Activated CD4-positive, alpha-beta T cell treated with anti-CD3 and anti-CD28 coated beads, Interleukin-2, amount 50 U/mL, for 4 hours (primary cell): ENCODE measurements around the gene ABCC4.

ENCODE experiments used
- DNase-seq, 2 experiments: peaks; one replicate each; pipeline ENCODE4 v3.0.0-alpha.2; 2020

ABCC4 gene, protein sequence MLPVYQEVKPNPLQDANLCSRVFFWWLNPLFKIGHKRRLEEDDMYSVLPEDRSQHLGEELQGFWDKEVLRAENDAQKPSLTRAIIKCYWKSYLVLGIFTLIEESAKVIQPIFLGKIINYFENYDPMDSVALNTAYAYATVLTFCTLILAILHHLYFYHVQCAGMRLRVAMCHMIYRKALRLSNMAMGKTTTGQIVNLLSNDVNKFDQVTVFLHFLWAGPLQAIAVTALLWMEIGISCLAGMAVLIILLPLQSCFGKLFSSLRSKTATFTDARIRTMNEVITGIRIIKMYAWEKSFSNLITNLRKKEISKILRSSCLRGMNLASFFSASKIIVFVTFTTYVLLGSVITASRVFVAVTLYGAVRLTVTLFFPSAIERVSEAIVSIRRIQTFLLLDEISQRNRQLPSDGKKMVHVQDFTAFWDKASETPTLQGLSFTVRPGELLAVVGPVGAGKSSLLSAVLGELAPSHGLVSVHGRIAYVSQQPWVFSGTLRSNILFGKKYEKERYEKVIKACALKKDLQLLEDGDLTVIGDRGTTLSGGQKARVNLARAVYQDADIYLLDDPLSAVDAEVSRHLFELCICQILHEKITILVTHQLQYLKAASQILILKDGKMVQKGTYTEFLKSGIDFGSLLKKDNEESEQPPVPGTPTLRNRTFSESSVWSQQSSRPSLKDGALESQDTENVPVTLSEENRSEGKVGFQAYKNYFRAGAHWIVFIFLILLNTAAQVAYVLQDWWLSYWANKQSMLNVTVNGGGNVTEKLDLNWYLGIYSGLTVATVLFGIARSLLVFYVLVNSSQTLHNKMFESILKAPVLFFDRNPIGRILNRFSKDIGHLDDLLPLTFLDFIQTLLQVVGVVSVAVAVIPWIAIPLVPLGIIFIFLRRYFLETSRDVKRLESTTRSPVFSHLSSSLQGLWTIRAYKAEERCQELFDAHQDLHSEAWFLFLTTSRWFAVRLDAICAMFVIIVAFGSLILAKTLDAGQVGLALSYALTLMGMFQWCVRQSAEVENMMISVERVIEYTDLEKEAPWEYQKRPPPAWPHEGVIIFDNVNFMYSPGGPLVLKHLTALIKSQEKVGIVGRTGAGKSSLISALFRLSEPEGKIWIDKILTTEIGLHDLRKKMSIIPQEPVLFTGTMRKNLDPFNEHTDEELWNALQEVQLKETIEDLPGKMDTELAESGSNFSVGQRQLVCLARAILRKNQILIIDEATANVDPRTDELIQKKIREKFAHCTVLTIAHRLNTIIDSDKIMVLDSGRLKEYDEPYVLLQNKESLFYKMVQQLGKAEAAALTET (N-terminal part only)

GRCh38 chr13:95301183-95301967 lies at the start of gene ABCC4:
TSS of gene ABCC4 (minus strand) at chr13:95301451. CDS start at chr13:95301314, 137 bp downstream.
- peak; percentile 33 to 46 for DNase-seq

- DNase-seq = no peak
Observed at GRCh38 chr13:95349267-95349666, 48.0 kb upstream of the ABCC4 start.

- no peak for DNase-seq
Observed at GRCh38 chr13:95343944-95344343, 42.7 kb upstream of the ABCC4 start.

DNA sequence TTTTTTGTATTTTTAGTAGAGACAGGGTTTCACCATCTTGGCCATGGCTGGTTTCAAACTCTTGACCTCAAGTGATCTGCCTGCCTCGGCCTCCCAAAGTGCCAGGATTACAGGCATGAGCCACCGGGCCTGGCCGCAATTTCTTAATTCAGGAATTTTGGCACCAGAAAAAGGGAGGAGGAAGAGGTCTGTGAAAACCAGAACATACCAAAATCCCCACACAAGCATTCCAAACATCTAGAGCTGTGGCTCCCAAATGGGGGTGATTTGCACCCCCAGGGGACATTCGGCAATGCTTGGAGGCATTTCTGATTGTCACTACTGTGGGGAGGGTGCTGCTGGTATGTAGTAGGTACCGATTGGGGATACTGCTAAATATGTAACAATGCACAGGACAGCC lies 40.2 kb upstream of the ABCC4 start:
- no peak for DNase-seq

DNA sequence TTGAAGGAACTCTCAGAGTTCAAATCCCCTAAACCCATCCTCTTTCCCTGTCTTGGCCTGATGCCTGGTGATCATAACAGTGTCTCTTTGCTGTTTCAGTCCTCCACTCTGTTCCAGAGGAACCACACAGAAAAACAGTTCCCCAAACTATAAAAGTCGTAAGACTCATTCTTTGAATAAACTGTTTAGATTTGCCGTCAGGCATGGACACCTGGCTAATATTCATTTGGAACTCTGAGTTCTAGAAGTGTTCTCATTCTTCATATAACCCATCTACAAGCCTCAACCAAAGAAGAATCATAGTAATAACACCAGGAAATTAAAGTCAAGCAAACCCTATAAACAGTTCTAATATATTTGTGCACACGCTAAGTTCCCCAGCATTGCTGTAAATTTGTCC lies 37.7 kb upstream of the ABCC4 start:
- no peak for DNase-seq

DNA sequence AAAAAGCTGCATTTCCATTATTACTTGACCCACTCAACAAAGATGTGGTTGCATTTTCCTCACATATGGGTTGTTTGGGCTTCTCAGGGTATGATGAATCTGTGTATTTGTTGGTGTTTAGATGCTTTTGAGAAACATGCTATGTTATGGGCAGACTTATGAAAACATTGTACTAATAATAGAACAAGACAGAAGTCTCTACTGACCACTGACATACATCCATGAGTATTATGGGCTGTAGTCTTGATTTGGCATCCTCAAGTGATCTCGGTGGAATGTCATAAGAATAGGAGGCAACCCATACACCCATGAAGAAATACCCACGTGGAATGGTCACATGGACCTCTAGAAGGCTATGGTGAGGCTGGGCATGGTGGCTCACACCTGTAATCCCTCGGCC lies 36.3 kb upstream of the ABCC4 start:
- DNase-seq = no peak

GRCh38 chr13:95335667-95336066 lies 34.4 kb upstream of the ABCC4 start:
- no peak for DNase-seq

- DNase-seq = no peak
Observed at GRCh38 chr13:95328386-95328785, 27.1 kb upstream of the ABCC4 start.

DNA sequence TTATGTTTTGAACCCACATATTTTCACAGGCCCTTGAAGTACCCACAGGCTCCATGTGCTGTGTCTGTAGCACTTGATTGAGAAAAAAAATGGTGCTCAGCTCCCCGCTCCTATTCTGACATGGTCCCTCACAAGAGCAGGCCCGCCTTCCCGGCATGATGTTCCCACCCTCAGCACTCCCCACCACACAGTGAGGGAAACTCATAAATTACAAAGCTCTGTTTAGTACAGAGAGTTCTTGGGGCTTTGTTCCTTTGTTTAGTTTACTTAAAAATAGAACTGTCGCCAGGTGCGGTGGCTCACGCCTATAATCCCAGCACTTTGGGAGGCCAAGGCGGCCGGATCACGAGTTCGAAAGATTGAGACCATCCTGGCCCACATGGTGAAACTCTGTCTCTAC lies 25.9 kb upstream of the ABCC4 start:
- no peak for DNase-seq

GRCh38 chr13:95326695-95327094 lies 25.4 kb upstream of the ABCC4 start:
- DNase-seq = no peak

DNA sequence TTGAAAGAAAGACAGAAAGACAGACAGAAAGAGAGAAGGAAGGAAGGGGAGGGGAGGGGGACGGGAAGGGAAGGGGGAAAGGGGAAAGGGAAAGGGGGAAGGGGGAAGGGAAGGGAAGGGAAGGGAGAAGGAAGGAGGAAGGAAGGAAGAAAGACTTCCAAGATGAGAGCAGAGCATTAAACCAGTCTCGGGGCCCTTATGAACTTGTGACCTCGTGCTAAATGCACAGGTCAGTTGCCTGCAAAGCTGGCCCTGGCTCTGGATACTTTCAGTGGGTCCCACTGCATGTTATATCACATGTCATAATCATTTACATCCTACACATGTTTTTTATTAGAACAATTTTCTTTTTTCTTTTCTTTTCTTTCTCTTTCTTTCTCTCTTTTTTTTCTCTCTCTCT lies 24.2 kb upstream of the ABCC4 start:
- no peak for DNase-seq

DNA sequence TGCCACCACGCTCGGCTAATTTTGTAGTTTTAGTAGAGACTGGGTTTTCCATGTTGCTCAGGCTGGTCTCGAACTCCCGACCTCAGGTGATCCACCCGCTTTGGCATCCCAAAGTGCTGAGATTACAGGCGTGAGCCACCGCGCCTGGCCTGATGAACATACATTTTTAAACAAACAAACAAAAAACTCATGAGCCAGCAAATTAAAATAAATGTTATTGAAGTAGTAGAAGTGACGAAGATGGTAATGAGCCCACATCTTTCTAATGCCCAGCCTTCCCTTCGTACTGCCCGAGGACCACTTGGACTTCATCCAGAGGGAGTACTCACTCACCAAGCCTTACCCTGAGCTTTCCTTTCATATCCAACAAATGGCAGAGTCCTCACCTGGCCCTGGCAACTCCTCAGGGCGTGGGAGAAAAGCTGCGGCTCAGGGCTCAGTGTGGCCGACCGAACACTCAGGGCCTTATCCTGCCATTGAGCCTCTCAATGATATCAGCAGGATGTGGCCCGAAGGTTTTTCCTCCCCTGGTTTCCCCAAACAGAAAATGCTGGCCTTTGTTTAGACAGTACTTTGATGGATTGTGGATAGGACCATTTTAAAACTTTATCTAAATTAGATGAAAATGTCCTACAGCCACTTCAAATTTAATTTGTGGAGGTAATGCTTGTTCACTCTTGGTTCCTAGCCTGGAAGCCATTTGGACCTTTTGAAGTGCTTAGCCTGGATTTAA lies 22.8 kb upstream of the ABCC4 start:
- DNase-seq = no peak

DNA sequence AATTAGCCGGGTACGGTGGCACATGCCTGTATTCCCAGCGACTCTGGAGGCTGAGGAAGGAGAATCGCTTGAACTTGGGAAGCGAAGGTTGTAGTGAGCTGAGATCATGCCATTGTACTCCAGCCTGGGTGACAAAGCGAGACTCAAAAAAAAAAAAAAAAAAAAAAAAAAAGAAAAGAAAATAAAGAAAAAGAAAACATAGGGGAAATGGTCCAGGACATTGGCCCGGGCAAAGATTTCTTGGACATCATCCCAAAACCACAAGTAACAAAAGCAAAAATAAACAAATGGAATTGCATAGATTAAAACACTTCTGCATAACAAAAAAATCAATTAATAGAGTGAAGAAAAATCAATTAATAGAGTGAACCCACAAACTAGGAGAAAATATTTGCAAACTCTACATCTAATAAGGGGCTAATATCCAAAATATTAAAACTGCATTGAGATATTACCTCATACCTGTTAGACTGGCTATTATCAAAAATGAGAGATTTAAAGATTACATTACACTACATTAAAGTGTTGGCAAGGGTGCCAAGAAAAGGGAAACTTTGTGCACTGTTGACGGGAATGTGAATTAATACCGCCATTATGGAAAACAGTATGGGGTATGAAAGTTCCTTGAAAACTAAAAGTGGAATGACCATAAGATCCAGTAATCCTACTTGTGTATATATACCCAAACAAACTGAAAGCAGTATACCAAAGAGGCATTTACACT lies 18.5 kb upstream of the ABCC4 start:
- DNase-seq = no peak

- no peak for DNase-seq
Observed at GRCh38 chr13:95317039-95317989, 16.1 kb upstream of the ABCC4 start.

DNA sequence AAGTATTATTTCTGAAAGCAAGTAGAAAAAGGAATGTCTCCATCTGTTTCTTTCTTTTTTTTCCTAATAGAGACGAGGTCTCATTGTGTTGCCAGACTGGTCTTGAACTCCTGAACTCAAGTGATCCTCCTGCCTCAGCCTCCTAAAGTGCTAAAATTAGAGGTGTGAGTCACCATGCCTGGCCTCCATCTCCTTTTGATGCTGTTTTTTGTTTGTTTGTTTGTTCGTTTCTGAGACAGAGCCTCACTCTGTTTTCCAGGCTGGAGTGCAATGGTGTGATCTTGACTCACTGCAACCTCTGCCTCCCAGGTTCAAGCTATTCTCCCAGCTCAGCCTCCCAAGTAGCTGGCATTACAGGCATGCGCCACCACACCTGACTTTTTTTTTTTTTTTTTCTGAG lies 14.5 kb upstream of the ABCC4 start:
- DNase-seq = no peak

DNA sequence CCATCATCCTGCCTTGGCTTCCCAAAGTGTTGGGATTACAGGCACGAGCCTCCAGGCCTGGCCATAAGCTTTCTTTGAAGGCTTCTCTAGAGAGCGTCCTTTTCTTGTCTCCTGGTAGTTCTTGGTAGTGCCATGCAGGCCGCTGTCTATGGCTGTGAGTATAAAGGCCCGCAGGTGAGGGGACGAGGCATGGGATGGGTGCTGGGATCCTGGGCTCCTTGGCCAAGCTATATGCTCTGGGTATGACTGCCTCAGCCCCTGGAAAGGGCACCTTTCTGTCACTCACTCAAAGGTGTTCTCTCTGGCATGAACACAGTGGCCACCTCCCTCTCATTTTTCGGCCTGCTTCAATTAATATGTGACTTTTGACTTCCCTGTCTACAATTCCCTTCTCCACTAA lies 6.3 kb upstream of the ABCC4 start:
- DNase-seq = no peak

DNA sequence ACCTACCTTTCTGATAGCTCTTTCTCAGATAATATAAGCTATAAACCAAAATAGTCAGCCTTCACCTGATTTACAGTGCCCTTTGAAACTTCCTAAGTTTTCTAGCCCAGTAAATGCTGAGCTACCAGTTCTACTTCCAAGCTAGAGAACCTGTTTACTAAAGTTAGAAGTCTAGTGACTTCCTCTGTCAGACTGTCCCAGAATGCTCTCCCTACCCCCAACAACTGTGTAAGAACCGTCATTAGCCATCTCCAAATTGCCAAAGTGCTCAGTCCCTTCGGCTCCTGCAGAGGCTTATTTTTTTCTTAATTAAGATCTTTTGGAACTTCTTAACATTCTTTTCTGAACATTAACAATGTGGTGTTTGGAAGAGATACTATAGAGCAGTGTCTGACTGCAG lies 3.2 kb upstream of the ABCC4 start:
- no peak for DNase-seq

- DNase-seq = peak; percentile 15 to 16
Observed at GRCh38 chr13:95301968-95302393, 730 bp upstream of the ABCC4 start.

GRCh38 chr13:95300625-95301182 lies 547 bp downstream of the ABCC4 start:
- DNase-seq = peak; percentile 41 to 49
